Measurements from ENCODE around the gene EIF4ENIF1.

The EIF4ENIF1 gene

GRCh38 chr22:31474743-31475142, 14.9 kb downstream of the EIF4ENIF1 start:
- no peak overlapping the region for H3K9ac ChIP-seq (ENCODE audit: low read length)
- H3K36me3 ChIP-seq (ENCODE audit: control insufficient read depth, insufficient read depth, low read length) = peaks cover 42% of the 10 kb centered on the region
- H3K4me1 ChIP-seq (ENCODE audit: control insufficient read depth, insufficient read depth, low read length) = no peaks in the 10 kb centered on the region
- no peak overlapping the region for H3K4me3 ChIP-seq (ENCODE audit: low read depth, low read length)
- no peaks in the 10 kb centered on the region for H3K9me3 ChIP-seq (ENCODE audit: control insufficient read depth, insufficient read depth, low read depth, low read length)
- no peak overlapping the region for H3K27ac ChIP-seq (ENCODE audit: low read depth, low read length)
- H3K27me3 ChIP-seq (ENCODE audit: control insufficient read depth, insufficient read depth, low read length) = no peaks in the 10 kb centered on the region

- peaks cover 70% of the 10 kb centered on the region for H3K36me3 ChIP-seq (ENCODE audit: control insufficient read depth, insufficient read depth, low read length)
- H3K4me3 ChIP-seq (ENCODE audit: low read depth, low read length) = no peak overlapping the region
- H3K9ac ChIP-seq (ENCODE audit: low read length) = no peak overlapping the region
- H3K27me3 ChIP-seq (ENCODE audit: control insufficient read depth, insufficient read depth, low read length) = no peaks in the 10 kb centered on the region
- no peaks in the 10 kb centered on the region for H3K9me3 ChIP-seq (ENCODE audit: control insufficient read depth, insufficient read depth, low read depth, low read length)
- H3K4me1 ChIP-seq (ENCODE audit: control insufficient read depth, insufficient read depth, low read length) = no peaks in the 10 kb centered on the region
- H3K27ac ChIP-seq (ENCODE audit: low read depth, low read length) = no peak overlapping the region
These were observed 24.3 kb downstream of the EIF4ENIF1 start for GRCh38 chr22:31465307-31465706.

- no peaks in the 10 kb centered on the region for H3K4me1 ChIP-seq (ENCODE audit: control insufficient read depth, insufficient read depth, low read length)
- peaks cover 75% of the 10 kb centered on the region for H3K36me3 ChIP-seq (ENCODE audit: control insufficient read depth, insufficient read depth, low read length)
- H3K9me3 ChIP-seq (ENCODE audit: control insufficient read depth, insufficient read depth, low read depth, low read length) = no peaks in the 10 kb centered on the region
- no peaks in the 10 kb centered on the region for H3K27me3 ChIP-seq (ENCODE audit: control insufficient read depth, insufficient read depth, low read length)
- no peak overlapping the region for H3K27ac ChIP-seq (ENCODE audit: low read depth, low read length)
- H3K9ac ChIP-seq (ENCODE audit: low read length) = no peak overlapping the region
- H3K4me3 ChIP-seq (ENCODE audit: low read depth, low read length) = no peak overlapping the region
These were observed 27.9 kb downstream of the EIF4ENIF1 start for GRCh38 chr22:31461699-31462098.

- Histone ChIP-seq H3K27ac (ENCODE audit: low read depth, low read length) (no peak overlapping the region), H3K9ac (ENCODE audit: low read length) (no peak overlapping the region), H3K36me3 (ENCODE audit: control insufficient read depth, insufficient read depth, low read length) (peaks cover 60% of the 10 kb centered on the region), H3K27me3 (ENCODE audit: control insufficient read depth, insufficient read depth, low read length) (no peaks in the 10 kb centered on the region), H3K4me1 (ENCODE audit: control insufficient read depth, insufficient read depth, low read length) (no peaks in the 10 kb centered on the region), H3K4me3 (ENCODE audit: low read depth, low read length) (no peak overlapping the region), H3K9me3 (ENCODE audit: control insufficient read depth, insufficient read depth, low read depth, low read length) (no peaks in the 10 kb centered on the region)
These were observed 37.7 kb downstream of the EIF4ENIF1 start for GRCh38 chr22:31451709-31452571.

GRCh38 chr22:31449506-31449905, 40.1 kb downstream of the EIF4ENIF1 start:
- H3K4me1 ChIP-seq (ENCODE audit: control insufficient read depth, insufficient read depth, low read length) = no peaks in the 10 kb centered on the region
- no peak overlapping the region for H3K27ac ChIP-seq (ENCODE audit: low read depth, low read length)
- peaks cover 64% of the 10 kb centered on the region for H3K36me3 ChIP-seq (ENCODE audit: control insufficient read depth, insufficient read depth, low read length)
- no peaks in the 10 kb centered on the region for H3K27me3 ChIP-seq (ENCODE audit: control insufficient read depth, insufficient read depth, low read length)
- H3K9ac ChIP-seq (ENCODE audit: low read length) = no peak overlapping the region
- no peaks in the 10 kb centered on the region for H3K9me3 ChIP-seq (ENCODE audit: control insufficient read depth, insufficient read depth, low read depth, low read length)
- no peak overlapping the region for H3K4me3 ChIP-seq (ENCODE audit: low read depth, low read length)

- H3K9ac ChIP-seq (ENCODE audit: low read length) = no peak overlapping the region
- no peaks in the 10 kb centered on the region for H3K9me3 ChIP-seq (ENCODE audit: control insufficient read depth, insufficient read depth, low read depth, low read length)
- H3K4me3 ChIP-seq (ENCODE audit: low read depth, low read length) = no peak overlapping the region
- H3K27me3 ChIP-seq (ENCODE audit: control insufficient read depth, insufficient read depth, low read length) = no peaks in the 10 kb centered on the region
- H3K27ac ChIP-seq (ENCODE audit: low read depth, low read length) = no peak overlapping the region
- no peaks in the 10 kb centered on the region for H3K4me1 ChIP-seq (ENCODE audit: control insufficient read depth, insufficient read depth, low read length)
- H3K36me3 ChIP-seq (ENCODE audit: control insufficient read depth, insufficient read depth, low read length) = peaks cover 64% of the 10 kb centered on the region
These were observed 41.3 kb downstream of the EIF4ENIF1 start for GRCh38 chr22:31448382-31448781.

GRCh38 chr22:31447337-31447736, 42.3 kb downstream of the EIF4ENIF1 start:
- no peak overlapping the region for H3K4me3 ChIP-seq (ENCODE audit: low read depth, low read length)
- H3K4me1 ChIP-seq (ENCODE audit: control insufficient read depth, insufficient read depth, low read length) = no peaks in the 10 kb centered on the region
- no peaks in the 10 kb centered on the region for H3K9me3 ChIP-seq (ENCODE audit: control insufficient read depth, insufficient read depth, low read depth, low read length)
- H3K36me3 ChIP-seq (ENCODE audit: control insufficient read depth, insufficient read depth, low read length) = peaks cover 73% of the 10 kb centered on the region
- no peaks in the 10 kb centered on the region for H3K27me3 ChIP-seq (ENCODE audit: control insufficient read depth, insufficient read depth, low read length)
- no peak overlapping the region for H3K9ac ChIP-seq (ENCODE audit: low read length)
- H3K27ac ChIP-seq (ENCODE audit: low read depth, low read length) = no peak overlapping the region

- Histone ChIP-seq H3K4me1 (ENCODE audit: control insufficient read depth, insufficient read depth, low read length) (no peaks in the 10 kb centered on the region), H3K27ac (ENCODE audit: low read depth, low read length) (no peak overlapping the region), H3K9ac (ENCODE audit: low read length) (no peak overlapping the region), H3K9me3 (ENCODE audit: control insufficient read depth, insufficient read depth, low read depth, low read length) (no peaks in the 10 kb centered on the region), H3K36me3 (ENCODE audit: control insufficient read depth, insufficient read depth, low read length) (peaks cover 78% of the 10 kb centered on the region), H3K27me3 (ENCODE audit: control insufficient read depth, insufficient read depth, low read length) (no peaks in the 10 kb centered on the region), H3K4me3 (ENCODE audit: low read depth, low read length) (no peak overlapping the region)
These were observed 42.9 kb downstream of the EIF4ENIF1 start for GRCh38 chr22:31446767-31447166.

- peaks cover 82% of the 10 kb centered on the region for H3K36me3 ChIP-seq (ENCODE audit: control insufficient read depth, insufficient read depth, low read length)
- H3K27me3 ChIP-seq (ENCODE audit: control insufficient read depth, insufficient read depth, low read length) = no peaks in the 10 kb centered on the region
- no peaks in the 10 kb centered on the region for H3K9me3 ChIP-seq (ENCODE audit: control insufficient read depth, insufficient read depth, low read depth, low read length)
- no peak overlapping the region for H3K4me3 ChIP-seq (ENCODE audit: low read depth, low read length)
- no peak overlapping the region for H3K9ac ChIP-seq (ENCODE audit: low read length)
- H3K27ac ChIP-seq (ENCODE audit: low read depth, low read length) = no peak overlapping the region
- H3K4me1 ChIP-seq (ENCODE audit: control insufficient read depth, insufficient read depth, low read length) = no peaks in the 10 kb centered on the region
These were observed 43.4 kb downstream of the EIF4ENIF1 start for GRCh38 chr22:31446208-31446607.

GRCh38 chr22:31445642-31446041, 44.0 kb downstream of the EIF4ENIF1 start:
- no peaks in the 10 kb centered on the region for H3K27me3 ChIP-seq (ENCODE audit: control insufficient read depth, insufficient read depth, low read length)
- no peaks in the 10 kb centered on the region for H3K4me1 ChIP-seq (ENCODE audit: control insufficient read depth, insufficient read depth, low read length)
- H3K9me3 ChIP-seq (ENCODE audit: control insufficient read depth, insufficient read depth, low read depth, low read length) = no peaks in the 10 kb centered on the region
- no peak overlapping the region for H3K4me3 ChIP-seq (ENCODE audit: low read depth, low read length)
- no peak overlapping the region for H3K27ac ChIP-seq (ENCODE audit: low read depth, low read length)
- H3K36me3 ChIP-seq (ENCODE audit: control insufficient read depth, insufficient read depth, low read length) = peaks cover 84% of the 10 kb centered on the region
- no peak overlapping the region for H3K9ac ChIP-seq (ENCODE audit: low read length)

GRCh38 chr22:31443516-31443915, 46.1 kb downstream of the EIF4ENIF1 start:
- Histone ChIP-seq H3K4me3 (ENCODE audit: low read depth, low read length) (no peak overlapping the region), H3K4me1 (ENCODE audit: control insufficient read depth, insufficient read depth, low read length) (no peaks in the 10 kb centered on the region), H3K9ac (ENCODE audit: low read length) (no peak overlapping the region), H3K36me3 (ENCODE audit: control insufficient read depth, insufficient read depth, low read length) (peaks cover 90% of the 10 kb centered on the region), H3K27ac (ENCODE audit: low read depth, low read length) (no peak overlapping the region), H3K9me3 (ENCODE audit: control insufficient read depth, insufficient read depth, low read depth, low read length) (no peaks in the 10 kb centered on the region), H3K27me3 (ENCODE audit: control insufficient read depth, insufficient read depth, low read length) (no peaks in the 10 kb centered on the region)
